ENCODE measurements around the gene GRIN2D. TPM values are rescaled to one million over a fixed set of nuclear protein-coding genes. Genes with fewer than 3 reads are reported as not detected.

The GRIN2D gene
- total RNA-seq, 2 experiments from 2014 or later = 0.09 to 0.18 TPM

GRCh38 chr19:48442116-48443035, 48.9 kb downstream of the GRIN2D start:
- peaks cover 37% of the 10 kb centered on the region for H3K27me3 Mint-ChIP-seq
- H3K36me3 Mint-ChIP-seq = peaks cover 2% of the 10 kb centered on the region
- H3K27ac Mint-ChIP-seq = no peak overlapping the region
- no peak for DNase-seq
- ATAC-seq = no peak
- H3K9me3 Mint-ChIP-seq (ENCODE audit: low read depth) = no peaks in the 10 kb centered on the region
- CTCF ChIA-PET = interaction anchor here (1.2 kb wide), 1 partner anchor 9 kb away, joined by 3 read pairs; no protein-coding TSS in a partner anchor
- H3K4me1 Mint-ChIP-seq = peaks cover 21% of the 10 kb centered on the region
- H3K4me3 Mint-ChIP-seq = no peak overlapping the region

- CTCF ChIA-PET = interaction anchor here (0.6 to 1.2 kb wide), 4 partner anchors 10 to 52 kb away, joined by 3 read pairs; partner anchors contain the start of gene KDELR1
These were observed 49.8 kb downstream of the GRIN2D start for GRCh38 chr19:48443256-48443655.

More at GRCh38 chr19:48443256-48443655, 49.8 kb downstream of the GRIN2D start:
- Mint-ChIP-seq H3K27me3 (peaks cover 31% of the 10 kb centered on the region), H3K9me3 (ENCODE audit: low read depth) (no peaks in the 10 kb centered on the region), H3K36me3 (peaks cover 8% of the 10 kb centered on the region), H3K4me3 (no peak overlapping the region), H3K27ac (no peak overlapping the region), H3K4me1 (peaks cover 26% of the 10 kb centered on the region)
- no peak for ATAC-seq
- DNase-seq = no peak

Other genes starting within 250 kb of the GRIN2D start
- 100 to 1,000 TPM; 157 to 221 TPM for gene LIG1, start 223.3 kb upstream of the GRIN2D start, total RNA-seq
- gene ZSWIM9, start 223.0 kb upstream of the GRIN2D start, total RNA-seq = 10 to 100 TPM; 12.3 to 13.1 TPM
- gene CARD8, start 137.8 kb upstream of the GRIN2D start, total RNA-seq = 100 to 1,000 TPM; 182 to 219 TPM
- gene ZNF114, start 123.6 kb upstream of the GRIN2D start, total RNA-seq = under 1 TPM; 0.26 to 0.68 TPM
- gene EMP3, start 68.1 kb upstream of the GRIN2D start, total RNA-seq = 100 to 1,000 TPM; 291 to 294 TPM
- gene TMEM143, start 29.7 kb upstream of the GRIN2D start, total RNA-seq = 10 to 100 TPM; 16.7 to 22.3 TPM
- gene SYNGR4, start 29.3 kb upstream of the GRIN2D start, total RNA-seq = not detected
- 10 to 100 TPM; 64.8 to 72.2 TPM for gene KDELR1, start 2.1 kb upstream of the GRIN2D start, total RNA-seq
- gene GRWD1, start 52.3 kb downstream of the GRIN2D start, total RNA-seq = 10 to 100 TPM; 37.9 to 58.7 TPM
- 1 to 10 TPM in 1 of 2 experiments, under 1 TPM in 1; 0.85 to 1.5 TPM for gene KCNJ14, start 61.9 kb downstream of the GRIN2D start, total RNA-seq
- 10 to 100 TPM; 42.5 to 47.8 TPM for gene CYTH2, start 75.7 kb downstream of the GRIN2D start, total RNA-seq
- gene LMTK3, start 118.2 kb downstream of the GRIN2D start, total RNA-seq = 1 to 10 TPM; 3.5 to 5.3 TPM
- not detected for gene SULT2B1, start 158.5 kb downstream of the GRIN2D start, total RNA-seq
- gene SPACA4, start 213.1 kb downstream of the GRIN2D start, total RNA-seq = not detected
- gene FAM83E, start 221.4 kb downstream of the GRIN2D start, total RNA-seq = 1 to 10 TPM; 2.8 to 4.1 TPM
- gene RPL18, start 225.5 kb downstream of the GRIN2D start, total RNA-seq = 1,000 to 10,000 TPM; 1,413 to 1,465 TPM
- gene SPHK2, start 225.8 kb downstream of the GRIN2D start, total RNA-seq = 10 to 100 TPM; 37.3 to 43.4 TPM
- gene DBP, start 243.7 kb downstream of the GRIN2D start, total RNA-seq = 10 to 100 TPM; 11.3 to 18.0 TPM

Data from activated CD8-positive, alpha-beta memory T cell treated with anti-CD3 and anti-CD28 coated beads, Interleukin-2, amount 10 ng/mL, durations not matched to agents 7 days and 5 days (primary cell).